MM.1S (cell line): Measurements from ENCODE around the gene RRP15.

ENCODE experiments used
- EZH2 ChIP-seq: fragments of 300-600 bp; sonication (generic); optimal IDR thresholded peaks from 2 replicates; pipeline ENCODE3; 2017; ENCODE audit warnings: low read depth, mild to moderate bottlenecking, antibody characterized with exemption, low read length, mixed read lengths
- TF ChIP-seq, protein P1 (sequence below): fragments of 300-600 bp; sonication (generic); IDR thresholded peaks from 2 replicates; pipeline ENCODE4 v1.5.1; 2016; ENCODE audit warnings: antibody characterized with exemption, low read length, mixed read lengths

DNA sequence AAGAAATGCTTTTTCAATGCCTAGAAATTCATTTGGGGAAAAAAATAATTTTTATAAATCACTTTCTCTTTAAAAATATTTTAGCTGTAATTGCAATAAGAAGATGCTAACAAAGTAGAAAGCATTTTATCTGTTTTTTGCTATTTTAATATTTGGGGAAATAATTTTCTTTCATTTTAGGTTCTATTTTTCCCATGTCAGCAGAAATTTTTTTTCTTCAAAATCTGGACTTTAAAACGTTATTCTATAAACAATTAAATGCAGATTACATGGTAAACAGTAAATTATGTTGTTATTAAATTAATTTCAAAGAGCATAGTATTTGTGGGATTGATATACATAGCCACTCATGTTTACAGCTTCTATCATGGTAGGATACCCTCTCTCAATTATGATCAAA, 27.7 kb upstream of the RRP15 start:
- TF ChIP-seq, protein P1, sequence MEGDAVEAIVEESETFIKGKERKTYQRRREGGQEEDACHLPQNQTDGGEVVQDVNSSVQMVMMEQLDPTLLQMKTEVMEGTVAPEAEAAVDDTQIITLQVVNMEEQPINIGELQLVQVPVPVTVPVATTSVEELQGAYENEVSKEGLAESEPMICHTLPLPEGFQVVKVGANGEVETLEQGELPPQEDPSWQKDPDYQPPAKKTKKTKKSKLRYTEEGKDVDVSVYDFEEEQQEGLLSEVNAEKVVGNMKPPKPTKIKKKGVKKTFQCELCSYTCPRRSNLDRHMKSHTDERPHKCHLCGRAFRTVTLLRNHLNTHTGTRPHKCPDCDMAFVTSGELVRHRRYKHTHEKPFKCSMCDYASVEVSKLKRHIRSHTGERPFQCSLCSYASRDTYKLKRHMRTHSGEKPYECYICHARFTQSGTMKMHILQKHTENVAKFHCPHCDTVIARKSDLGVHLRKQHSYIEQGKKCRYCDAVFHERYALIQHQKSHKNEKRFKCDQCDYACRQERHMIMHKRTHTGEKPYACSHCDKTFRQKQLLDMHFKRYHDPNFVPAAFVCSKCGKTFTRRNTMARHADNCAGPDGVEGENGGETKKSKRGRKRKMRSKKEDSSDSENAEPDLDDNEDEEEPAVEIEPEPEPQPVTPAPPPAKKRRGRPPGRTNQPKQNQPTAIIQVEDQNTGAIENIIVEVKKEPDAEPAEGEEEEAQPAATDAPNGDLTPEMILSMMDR = no peak
- no peak for TF ChIP-seq EZH2
